ENCODE measurements around the gene KYNU. TPM values are rescaled to one million over a fixed set of nuclear protein-coding genes. Genes with fewer than 3 reads are reported as not detected.

Gene KYNU
- total and polyA plus RNA-seq, 10 of the 15 experiments (the other 5 are each of a cell fraction or from before 2014, with no cell fraction given) = 31.3 to 101 (median 38.3) TPM

DNA sequence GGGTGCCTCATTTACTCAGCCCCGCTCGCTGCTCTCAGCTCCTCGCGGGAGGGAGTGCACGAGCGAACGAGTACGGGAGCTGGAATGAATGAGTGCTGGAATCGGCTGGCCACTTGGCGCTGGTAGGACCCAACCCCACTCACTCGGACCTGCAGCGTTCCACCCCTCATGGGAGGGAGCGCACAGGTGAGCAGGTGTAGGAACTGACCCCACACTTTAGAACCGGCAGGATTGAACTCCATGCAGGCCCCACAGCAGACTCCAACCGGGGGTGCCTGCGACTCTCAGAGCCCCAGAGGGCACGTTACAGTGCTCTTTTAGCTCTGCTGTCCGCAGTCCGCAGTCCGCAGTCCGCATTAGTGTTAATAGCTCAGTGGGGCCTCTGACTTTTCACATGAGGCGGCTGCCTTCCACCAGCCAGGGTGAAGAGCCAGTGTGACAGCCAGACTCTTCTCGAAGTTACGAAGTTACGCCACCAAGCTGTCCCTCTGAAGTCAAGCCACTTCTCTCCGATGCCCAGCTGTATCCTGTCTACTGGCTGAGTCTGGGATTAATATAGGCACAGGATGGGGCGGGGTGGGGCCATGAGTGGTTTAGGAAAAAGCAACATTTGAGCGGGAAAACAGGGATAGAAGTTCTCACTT is 149.1 kb downstream of the KYNU start (continued):
- TF ChIP-seq, protein P1, sequence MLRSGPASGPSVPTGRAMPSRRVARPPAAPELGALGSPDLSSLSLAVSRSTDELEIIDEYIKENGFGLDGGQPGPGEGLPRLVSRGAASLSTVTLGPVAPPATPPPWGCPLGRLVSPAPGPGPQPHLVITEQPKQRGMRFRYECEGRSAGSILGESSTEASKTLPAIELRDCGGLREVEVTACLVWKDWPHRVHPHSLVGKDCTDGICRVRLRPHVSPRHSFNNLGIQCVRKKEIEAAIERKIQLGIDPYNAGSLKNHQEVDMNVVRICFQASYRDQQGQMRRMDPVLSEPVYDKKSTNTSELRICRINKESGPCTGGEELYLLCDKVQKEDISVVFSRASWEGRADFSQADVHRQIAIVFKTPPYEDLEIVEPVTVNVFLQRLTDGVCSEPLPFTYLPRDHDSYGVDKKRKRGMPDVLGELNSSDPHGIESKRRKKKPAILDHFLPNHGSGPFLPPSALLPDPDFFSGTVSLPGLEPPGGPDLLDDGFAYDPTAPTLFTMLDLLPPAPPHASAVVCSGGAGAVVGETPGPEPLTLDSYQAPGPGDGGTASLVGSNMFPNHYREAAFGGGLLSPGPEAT (IDR thresholded peaks at IDR 0.05; ENCODE audit: low read depth) = no peak

DNA sequence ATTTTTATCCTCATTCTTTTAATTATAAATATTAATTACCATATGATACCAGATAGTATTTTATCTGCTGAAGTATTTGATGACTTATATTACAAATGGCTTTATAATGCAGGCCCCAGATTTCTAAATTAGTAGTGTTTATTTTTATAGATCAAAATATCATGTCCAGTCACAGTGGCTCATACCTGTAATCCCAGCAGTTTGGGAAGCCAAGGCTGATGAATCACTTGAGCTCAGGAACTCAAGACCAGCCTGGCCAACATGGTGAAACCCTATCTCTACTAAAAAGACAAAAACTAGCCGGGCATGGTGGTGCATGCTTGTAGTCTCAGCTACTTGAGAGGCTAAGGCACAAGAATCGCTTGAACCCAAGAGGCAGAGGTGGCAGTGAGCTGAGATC is 151.7 kb downstream of the KYNU start:
- Histone ChIP-seq H3K27ac (ENCODE audit: control insufficient read depth, insufficient read depth) (no peak overlapping the region), H2AFZ (ENCODE audit: control insufficient read depth, low read depth, low read length) (no peak overlapping the region), H3K36me3 (ENCODE audit: control insufficient read depth in 2 of 2, insufficient read depth in 2 of 2, low read length in 1 of 2) (no peaks in the 10 kb centered on the region), H3K9me3 (replicated peaks; ENCODE audit: control insufficient read depth, insufficient read depth, low read length) (no peaks in the 10 kb centered on the region), H4K20me1 (ENCODE audit: control insufficient read depth, insufficient read depth) (no peaks in the 10 kb centered on the region), H3K9ac (ENCODE audit: control insufficient read depth, insufficient read depth, low read length) (no peak overlapping the region), H3K4me3 (no peak overlapping the region), H3K4me1 (ENCODE audit: control insufficient read depth, insufficient read depth, low read length) (no peaks in the 10 kb centered on the region), H3K79me2 (ENCODE audit: control insufficient read depth, insufficient read depth, low read length) (no peaks in the 10 kb centered on the region), H3K4me2 (ENCODE audit: control insufficient read depth, insufficient read depth) (no peak overlapping the region), H3K27me3 (replicated peaks in 1 of 2; ENCODE audit: control insufficient read depth in 2 of 2, insufficient read depth in 2 of 2, low read length in 1 of 2) (no peaks in the 10 kb centered on the region)
- ChIA-PET POLR2A (no interaction called here), SMC1A (ENCODE audit: uncharacterized antibody, unreplicated experiment) (interaction anchor here (1.3 kb wide), 1 partner anchor 82 kb away, joined by 4 read pairs; no protein-coding TSS in a partner anchor), RAD21 (ENCODE audit: unreplicated experiment) (no interaction called here), CTCF (interaction anchor here (1.0 to 1.8 kb wide), 4 partner anchors 11 to 255 kb away, joined by 3 to 4 read pairs (median 4); no protein-coding TSS in a partner anchor)
- WGBS (ENCODE audit: insufficient coverage, insufficient replicate concordance, low lambda C conversion rate, missing lambda C conversion rate) = 100% methylated on average over 2 of the region's 2 CpGs
- no peak for TF ChIP-seq TCF12 (IDR thresholded peaks at IDR 0.05; ENCODE audit: low read depth, low read length)
- TF ChIP-seq, protein P2, sequence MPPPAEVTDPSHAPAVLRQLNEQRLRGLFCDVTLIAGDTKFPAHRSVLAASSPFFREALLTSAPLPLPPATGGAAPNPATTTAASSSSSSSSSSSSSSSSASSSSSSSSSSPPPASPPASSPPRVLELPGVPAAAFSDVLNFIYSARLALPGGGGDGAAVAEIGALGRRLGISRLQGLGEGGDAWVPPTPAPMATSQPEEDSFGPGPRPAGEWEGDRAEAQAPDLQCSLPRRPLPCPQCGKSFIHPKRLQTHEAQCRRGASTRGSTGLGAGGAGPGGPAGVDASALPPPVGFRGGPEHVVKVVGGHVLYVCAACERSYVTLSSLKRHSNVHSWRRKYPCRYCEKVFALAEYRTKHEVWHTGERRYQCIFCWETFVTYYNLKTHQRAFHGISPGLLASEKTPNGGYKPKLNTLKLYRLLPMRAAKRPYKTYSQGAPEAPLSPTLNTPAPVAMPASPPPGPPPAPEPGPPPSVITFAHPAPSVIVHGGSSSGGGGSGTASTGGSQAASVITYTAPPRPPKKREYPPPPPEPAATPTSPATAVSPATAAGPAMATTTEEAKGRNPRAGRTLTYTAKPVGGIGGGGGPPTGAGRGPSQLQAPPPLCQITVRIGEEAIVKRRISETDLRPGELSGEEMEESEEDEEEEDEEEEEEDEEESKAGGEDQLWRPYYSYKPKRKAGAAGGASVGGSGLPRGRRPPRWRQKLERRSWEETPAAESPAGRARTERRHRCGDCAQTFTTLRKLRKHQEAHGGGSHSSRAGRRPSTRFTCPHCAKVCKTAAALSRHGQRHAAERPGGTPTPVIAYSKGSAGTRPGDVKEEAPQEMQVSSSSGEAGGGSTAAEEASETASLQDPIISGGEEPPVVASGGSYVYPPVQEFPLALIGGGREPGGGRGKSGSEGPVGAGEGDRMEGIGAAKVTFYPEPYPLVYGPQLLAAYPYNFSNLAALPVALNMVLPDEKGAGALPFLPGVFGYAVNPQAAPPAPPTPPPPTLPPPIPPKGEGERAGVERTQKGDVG (CRISPR knock-in tag; IDR thresholded peaks at IDR 0.05) = no peak
- no peak for DNase-seq (ENCODE audit: low read depth, low spot score)
- no peak for FAIRE-seq
- intact Hi-C loops (cut with micrococcal nuclease; ENCODE audit: unreplicated experiment) (no loop called here), in situ Hi-C loops (cut with MboI) (no loop called here)
- BruUV-seq (replicated peaks) = no TSS peak
- ATAC-seq = no peak
